KOPT-K1 (cell line): ENCODE data around the gene GGA1.

ENCODE experiments used
- H3K27ac ChIP-seq: fragments of 200-600 bp; sonication (generic); 2 replicates; pipeline ENCODE4 v1.5.1; 2016; ENCODE audit warnings: antibody characterized with exemption, mild to moderate bottlenecking, low read depth, low read length; ENCODE audit not compliant: poor library complexity, severe bottlenecking
- H3K36me3 ChIP-seq: fragments of 200-600 bp; sonication (generic); 2 replicates; pipeline ENCODE4 v1.5.1; 2017; ENCODE audit warnings: antibody characterized with exemption, mild to moderate bottlenecking, low read length, moderate library complexity; ENCODE audit not compliant: insufficient read depth
- H3K9me3 ChIP-seq: fragments of 200-600 bp; sonication (generic); 2 replicates; pipeline ENCODE4 v1.5.1; 2017; ENCODE audit warnings: antibody characterized with exemption, low read length, mild to moderate bottlenecking; ENCODE audit not compliant: insufficient read depth, poor library complexity, severe bottlenecking

GGA1 gene

DNA sequence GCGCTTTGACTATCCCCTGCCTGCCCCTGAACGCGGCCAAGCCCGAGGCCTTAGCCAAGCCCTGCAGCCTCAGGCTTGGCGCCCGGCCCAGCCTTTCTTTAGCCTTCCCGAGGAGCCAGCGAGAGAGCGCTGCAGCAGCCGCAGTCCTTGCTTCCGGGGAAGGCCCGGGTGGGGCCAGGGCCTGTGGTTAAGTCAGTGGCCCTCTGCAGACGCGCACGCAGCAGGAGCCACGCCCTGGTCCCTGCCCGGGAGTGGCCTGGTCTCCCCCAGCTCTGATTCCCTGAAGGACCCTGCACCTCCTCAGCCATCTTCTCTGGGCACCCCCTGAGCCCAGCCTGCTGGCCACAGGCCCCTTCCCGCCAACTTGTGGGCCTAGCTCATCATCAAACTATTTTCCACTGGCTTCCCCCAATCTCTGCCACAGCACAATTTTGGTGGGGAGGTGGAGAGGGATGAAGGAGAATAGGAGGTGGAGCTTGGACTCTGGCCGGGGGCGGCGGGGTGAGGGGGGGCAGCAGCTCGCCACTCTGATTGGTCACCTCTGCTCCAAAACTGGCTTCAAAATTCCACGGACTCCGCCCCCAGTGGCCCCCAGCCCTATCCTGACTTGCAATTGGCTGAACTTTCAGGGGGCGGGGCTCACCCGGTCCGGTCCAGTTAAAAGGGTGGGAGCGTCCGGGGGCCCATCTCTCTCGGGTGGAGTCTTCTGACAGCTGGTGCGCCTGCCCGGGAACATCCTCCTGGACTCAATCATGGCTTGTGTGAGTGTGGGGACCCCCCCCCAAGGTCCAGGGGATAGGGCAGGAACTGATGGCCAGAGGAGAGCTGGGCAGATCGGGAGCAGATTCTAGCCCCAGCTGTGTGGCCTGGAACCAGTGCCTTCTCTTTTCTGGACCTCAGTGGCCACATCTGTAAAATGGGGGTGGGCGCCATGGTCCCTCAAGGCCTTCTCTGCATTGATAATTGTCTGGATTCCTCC lies 66.6 kb downstream of the GGA1 start, which contains the start of gene LGALS1:
LGALS1 (plus strand) TSS at position 686 of the 979 bp plus-strand sequence; CDS start at position 753, 67 bp downstream.
- Histone ChIP-seq H3K27ac (peak within 1 kb of the TSS; percentile 96), H3K9me3 (no peaks in the 10 kb centered on the region), H3K36me3 (no peaks in the 10 kb centered on the region)

GRCh38 chr22:37675930-37676735 lies 67.5 kb downstream of the GGA1 start:
- H3K9me3 ChIP-seq = no peaks in the 10 kb centered on the region
- no peaks in the 10 kb centered on the region for H3K36me3 ChIP-seq
- peak overlapping the region; percentile 96 for H3K27ac ChIP-seq

GRCh38 chr22:37676736-37677492 lies 68.3 kb downstream of the GGA1 start:
- no peaks in the 10 kb centered on the region for H3K9me3 ChIP-seq
- H3K27ac ChIP-seq = peak overlapping the region; percentile 96
- no peaks in the 10 kb centered on the region for H3K36me3 ChIP-seq

DNA sequence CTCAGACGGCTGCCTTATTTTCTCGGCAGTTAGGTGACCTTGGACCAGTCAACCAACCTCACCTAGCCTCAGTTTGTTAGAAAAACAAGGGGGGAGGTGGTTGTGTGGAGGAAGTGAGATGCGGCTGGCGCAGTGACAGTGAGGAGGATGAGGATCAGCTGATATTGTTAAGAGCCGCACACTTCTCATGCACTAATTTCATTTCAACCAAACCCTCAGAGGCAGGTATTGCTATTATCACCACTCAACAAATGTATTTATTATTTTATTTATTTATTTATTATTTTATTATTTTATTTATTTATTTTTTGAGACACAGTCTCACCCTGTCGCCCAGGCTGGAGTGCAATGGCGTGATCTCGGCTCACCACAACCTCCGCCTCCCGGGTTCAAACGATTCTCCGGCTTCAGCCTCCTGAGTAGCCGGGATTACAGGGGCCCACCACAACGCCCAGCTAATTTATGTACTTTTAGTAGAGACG lies 68.9 kb downstream of the GGA1 start:
- H3K36me3 ChIP-seq = no peaks in the 10 kb centered on the region
- H3K27ac ChIP-seq = peak overlapping the region; percentile 96
- no peaks in the 10 kb centered on the region for H3K9me3 ChIP-seq

- Histone ChIP-seq H3K27ac (peak overlapping the region; percentile 96), H3K9me3 (no peaks in the 10 kb centered on the region), H3K36me3 (no peaks in the 10 kb centered on the region)
Observed at GRCh38 chr22:37678372-37678771, 69.7 kb downstream of the GGA1 start.

DNA sequence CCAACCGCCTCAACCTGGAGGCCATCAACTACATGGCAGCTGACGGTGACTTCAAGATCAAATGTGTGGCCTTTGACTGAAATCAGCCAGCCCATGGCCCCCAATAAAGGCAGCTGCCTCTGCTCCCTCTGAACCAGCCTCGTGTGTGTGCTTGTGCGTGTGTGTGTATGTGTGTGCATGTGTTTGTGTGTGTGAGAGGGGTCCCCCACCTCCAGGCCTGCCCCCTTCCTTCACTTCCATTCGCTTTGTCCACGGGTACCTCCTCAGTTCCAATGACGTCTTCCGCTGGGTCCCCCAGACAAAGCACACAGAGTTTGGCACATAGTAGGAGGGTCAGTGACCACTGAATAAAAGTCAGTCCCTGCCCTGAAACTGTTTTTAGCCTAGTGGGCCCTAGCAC lies 71.0 kb downstream of the GGA1 start:
- H3K27ac ChIP-seq = no peak overlapping the region
- H3K36me3 ChIP-seq = no peaks in the 10 kb centered on the region
- H3K9me3 ChIP-seq = no peaks in the 10 kb centered on the region

DNA sequence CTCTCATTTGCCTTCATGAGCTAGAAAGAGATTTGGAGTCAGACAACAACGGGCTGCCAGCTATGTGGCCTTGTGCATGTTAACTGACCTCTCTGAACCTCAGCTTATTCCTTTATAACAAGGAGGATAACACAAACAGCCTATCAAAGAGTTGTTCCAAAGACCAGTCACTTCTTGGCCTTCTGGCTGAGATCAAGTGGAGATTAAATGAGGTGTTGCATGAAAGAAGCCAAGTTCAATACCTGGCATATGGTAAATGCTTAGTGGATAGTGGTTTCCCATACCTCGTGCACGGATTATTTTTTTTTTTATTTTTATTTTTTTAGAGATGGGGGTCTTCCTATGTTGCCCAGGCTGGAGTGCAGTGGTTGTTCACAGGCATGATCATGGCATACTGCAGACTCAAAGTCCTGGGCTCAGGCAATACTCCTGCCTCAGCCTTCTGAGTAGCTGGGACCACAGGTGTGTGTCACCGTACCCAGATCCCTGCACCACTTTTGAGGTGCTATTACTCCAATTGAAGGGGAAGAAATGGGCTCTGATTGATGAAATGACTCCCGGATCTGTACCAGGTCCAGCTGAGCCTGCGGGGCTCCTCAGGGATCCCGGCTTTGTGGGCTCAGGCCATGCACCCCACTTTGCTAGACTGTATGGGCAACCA lies 71.7 kb downstream of the GGA1 start:
- no peaks in the 10 kb centered on the region for H3K9me3 ChIP-seq
- no peak overlapping the region for H3K27ac ChIP-seq
- H3K36me3 ChIP-seq = no peaks in the 10 kb centered on the region

- no peaks in the 10 kb centered on the region for H3K36me3 ChIP-seq
- no peaks in the 10 kb centered on the region for H3K9me3 ChIP-seq
- H3K27ac ChIP-seq = peak overlapping the region; percentile 2
Observed at GRCh38 chr22:37681001-37681424, 72.4 kb downstream of the GGA1 start.

DNA sequence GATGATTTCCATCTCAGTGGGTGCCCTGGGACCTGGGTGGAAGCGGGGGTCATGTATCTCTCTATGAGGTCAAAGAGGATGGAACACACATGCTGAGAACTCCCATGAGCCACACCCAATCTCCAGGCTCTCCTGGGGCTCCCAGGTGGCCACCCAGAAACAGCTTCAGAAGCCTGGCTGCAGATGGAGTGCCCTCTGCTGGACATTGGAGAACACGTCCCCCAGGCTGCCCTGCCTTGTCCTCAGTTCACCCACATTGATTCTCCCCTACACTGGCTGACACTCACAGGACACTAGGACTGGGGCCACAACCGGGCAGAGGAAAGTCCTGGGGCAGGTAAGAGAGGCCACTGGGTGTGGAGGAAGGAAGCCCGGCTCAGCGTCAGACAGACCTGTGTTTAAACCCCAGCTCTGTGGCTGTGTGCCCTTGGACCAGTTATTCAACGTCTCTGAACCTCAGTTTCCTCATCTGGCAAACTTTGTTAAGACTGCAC lies 73.0 kb downstream of the GGA1 start:
- Histone ChIP-seq H3K27ac (peak overlapping the region; percentile 2), H3K9me3 (no peaks in the 10 kb centered on the region), H3K36me3 (no peaks in the 10 kb centered on the region)
